Measurements from ENCODE around the gene ZNF879.

ZNF879 gene

DNA sequence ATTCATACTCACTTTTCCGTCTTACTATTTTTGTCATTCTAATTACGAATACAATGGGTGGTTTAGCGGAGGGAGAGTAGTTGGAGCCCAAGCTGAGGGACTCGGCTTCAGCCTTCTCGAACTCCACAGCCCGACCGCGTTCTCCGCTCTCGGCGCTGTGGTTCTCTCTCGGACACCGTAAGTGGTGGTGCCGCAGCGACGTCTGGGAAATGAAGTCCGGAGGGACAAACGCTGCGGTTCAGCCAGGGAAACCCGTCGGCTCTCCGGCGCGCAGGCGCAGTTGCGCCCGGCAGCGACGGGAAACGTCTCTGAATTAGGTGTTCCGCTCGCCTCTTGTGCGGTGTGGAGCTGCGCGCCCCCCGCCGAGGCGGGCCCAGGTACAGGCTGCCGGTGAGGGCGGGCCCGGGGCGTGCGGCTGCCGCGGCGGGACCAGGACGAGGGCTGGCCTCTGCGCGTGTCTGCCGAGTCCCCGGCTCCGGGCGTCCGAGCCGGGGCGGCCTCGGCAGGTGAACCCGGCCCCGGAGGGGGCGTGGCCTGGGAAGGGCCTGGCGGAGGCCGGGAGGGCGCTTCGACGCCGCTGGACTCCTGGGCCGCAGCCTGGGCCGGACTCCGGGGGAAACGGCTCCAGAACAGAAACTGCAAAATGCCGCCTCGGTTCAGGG lies at the start of gene ZNF879:
TSS of gene ZNF879 (plus strand) at position 277 of the 662 bp plus-strand sequence. CDS start 1,201 bp downstream, outside the sequence.
- peak; percentile 63 for DNase-seq

DNA sequence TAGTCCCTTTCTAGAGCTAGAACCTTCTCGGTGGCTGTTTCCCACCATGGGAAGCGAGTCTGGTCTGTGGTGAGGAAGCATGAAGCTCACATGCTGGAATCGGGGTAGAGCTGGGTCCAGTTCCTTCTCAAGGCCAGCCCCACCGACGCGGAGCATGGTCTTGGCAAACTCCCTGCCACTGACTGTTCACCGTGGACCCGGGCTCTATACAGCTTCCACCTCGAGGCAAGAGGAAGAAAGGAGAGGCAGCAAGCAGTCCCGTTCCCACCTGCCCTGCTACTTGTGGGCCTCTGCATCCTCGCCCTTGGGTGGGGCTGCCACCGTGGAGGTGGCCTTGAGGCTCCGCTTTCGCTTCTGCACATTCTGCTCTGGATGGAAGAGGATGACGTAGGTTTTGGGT lies 42.2 kb upstream of the ZNF879 start:
- DNase-seq = no peak

DNA sequence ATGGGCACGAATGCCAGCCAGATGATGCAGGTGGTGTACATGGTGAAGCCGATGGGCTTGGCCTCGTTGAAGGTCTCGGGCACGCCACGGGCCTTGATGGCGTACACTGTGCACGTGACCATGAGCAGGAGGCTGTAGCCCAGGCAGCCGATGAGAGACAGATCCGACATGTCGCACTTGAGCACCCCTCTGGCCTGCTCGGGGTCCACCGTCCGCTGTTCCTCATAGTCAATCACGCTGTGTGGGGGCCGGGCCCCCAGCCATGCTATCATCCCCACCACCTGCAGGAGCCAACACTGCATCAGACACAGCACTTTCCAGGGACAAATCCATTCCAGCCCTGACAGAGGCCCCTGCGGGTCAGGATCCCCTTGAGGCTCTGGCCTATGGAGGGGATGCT lies 40.7 kb upstream of the ZNF879 start:
- DNase-seq = no peak

GRCh38 chr5:178983728-178984127 lies 39.9 kb upstream of the ZNF879 start:
- DNase-seq = no peak

DNA sequence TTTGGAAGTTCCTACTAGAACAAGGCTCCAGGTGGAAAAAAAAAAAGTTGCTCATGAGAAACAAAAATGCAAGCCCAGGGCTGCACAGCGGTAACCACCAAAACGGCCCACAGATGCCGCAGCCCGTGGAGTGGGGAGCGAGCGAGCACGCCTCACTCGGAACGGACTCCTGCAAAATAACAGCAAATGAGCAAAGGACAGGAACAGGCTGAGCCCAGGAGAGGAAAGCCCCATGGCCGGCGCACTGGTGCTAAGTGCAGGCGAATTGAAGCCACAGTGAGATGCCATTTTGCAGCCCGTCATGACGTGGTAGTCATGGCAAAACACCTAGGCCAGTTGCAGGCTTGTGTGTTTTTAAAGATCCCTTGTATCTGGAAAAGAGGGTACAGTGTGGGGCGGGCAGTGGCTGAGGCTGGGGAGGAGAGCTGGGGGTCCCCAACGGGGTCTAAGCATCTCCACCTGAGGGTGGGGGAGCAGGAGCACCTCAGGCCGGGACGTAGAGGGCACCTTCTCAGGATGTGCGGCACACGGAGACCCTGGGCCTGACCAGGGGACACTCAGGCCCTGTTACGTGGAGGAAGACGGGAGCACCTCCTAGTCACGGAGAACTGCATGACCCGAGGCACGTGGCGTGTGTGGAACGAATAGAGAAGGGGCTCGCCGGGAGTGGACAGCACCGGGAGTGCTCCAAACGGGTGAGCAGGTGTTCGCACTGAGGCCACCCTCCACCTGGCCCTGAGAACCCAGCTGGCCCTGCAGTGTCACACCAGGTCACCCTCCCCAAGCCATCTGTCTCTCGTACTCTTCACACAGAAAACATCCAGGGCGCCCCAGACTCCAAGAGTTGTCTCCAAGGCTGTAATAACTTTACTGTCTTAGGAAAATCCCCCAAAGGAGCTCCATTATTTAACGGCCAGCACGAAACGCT lies 39.2 kb upstream of the ZNF879 start:
- DNase-seq = no peak

- DNase-seq = no peak
Observed at GRCh38 chr5:178986326-178986960, 37.2 kb upstream of the ZNF879 start.

GRCh38 chr5:178988436-178989220 lies 35.0 kb upstream of the ZNF879 start:
- no peak for DNase-seq

DNA sequence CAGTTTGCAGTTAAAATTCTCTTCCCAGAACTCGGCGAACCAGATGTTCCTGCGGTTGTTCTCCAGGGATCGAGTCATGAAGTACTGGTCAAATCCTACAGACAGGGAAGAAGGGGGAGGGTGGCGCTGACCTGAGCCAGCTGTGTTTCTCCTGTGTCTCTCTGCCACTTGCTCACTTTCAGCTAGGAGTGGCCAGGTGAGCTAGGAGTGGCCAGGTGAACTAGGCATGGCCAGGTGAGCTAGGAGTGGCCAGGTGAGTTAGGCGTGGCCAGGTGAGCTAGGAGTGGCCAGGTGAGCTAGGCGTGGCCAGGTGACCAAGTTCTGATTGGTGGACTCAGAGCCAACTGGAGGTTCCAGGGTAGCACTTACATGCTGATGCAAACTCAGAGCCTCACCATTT lies 34.3 kb upstream of the ZNF879 start:
- DNase-seq = no peak

DNA sequence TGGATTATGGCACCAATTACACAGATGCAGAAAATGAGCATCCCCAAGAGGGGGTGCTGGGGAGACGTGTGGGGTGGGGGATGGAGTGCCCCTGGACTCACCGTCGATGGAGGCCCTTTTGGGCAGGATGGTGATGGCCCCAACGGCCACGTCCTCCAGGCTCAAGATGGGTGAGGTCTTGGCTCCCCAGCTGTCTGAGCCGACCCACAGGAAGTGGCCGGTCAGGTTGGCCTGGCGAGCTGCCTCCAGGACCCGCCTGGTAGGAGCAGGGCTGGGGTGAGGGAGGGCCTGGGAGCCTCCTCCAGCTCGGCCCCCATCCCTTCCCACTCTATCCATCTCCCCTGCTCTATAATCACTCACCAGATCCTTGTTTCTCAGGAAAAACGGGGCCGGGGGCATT lies 33.1 kb upstream of the ZNF879 start:
- DNase-seq = no peak

GRCh38 chr5:178991190-178992145 lies 32.1 kb upstream of the ZNF879 start:
- DNase-seq = no peak

DNA sequence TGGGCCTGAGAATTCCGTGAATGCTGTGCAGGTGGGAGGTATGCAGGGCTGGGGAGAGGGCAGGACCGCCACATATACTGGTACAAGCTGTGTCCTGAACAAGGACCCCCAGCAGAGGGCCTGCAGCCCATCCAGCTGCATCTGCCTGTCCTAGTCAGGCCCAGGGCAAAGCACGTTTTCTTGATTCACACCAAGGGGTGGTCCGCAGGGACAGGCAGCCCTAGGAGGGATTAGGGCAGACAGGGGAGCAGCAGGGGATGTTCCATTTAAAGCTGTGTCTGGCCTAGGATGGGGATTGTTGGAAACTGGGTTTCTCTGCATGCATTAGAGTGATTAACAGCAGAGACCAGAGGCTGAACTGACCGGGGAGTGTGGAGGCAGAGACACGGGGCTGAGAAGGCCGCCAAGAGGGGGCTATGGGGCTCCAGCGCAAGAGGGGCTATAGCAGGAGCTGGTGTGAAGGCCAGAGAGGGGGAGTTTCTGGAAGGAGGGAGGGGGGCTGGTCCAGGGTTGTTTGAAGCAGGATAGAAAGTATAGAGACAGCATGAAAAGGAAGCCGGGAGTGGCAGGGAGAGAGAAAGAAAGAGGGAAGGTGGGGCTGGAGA lies 31.2 kb upstream of the ZNF879 start:
- DNase-seq = no peak

DNA sequence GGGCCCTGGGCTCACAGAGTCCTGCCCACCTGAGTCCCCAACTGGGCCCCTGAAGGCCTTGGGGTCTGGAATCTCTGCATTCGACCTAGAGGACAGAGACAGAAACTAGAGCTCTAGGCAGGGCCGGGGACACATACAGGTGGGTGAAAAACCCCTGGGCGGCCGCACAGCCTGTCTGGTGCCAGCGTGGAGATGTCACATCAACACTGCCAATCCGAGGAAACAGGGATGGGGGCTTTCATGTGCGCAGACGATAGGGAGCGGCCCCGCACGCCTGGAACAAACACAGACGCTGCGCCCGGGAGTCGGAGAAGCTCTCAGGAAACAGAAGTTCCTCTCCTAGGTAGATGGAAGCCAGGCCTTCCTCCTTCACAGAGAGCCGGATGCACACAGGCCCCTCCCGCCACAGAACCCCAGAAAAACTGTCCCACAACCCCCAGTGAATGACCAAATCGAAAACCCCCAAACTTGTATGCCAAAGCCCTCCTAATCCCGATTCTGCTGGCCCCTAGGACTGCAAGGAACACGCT lies 30.3 kb upstream of the ZNF879 start:
- no peak for DNase-seq

- no peak for DNase-seq
Observed at GRCh38 chr5:178993955-178994579, 29.5 kb upstream of the ZNF879 start.

DNA sequence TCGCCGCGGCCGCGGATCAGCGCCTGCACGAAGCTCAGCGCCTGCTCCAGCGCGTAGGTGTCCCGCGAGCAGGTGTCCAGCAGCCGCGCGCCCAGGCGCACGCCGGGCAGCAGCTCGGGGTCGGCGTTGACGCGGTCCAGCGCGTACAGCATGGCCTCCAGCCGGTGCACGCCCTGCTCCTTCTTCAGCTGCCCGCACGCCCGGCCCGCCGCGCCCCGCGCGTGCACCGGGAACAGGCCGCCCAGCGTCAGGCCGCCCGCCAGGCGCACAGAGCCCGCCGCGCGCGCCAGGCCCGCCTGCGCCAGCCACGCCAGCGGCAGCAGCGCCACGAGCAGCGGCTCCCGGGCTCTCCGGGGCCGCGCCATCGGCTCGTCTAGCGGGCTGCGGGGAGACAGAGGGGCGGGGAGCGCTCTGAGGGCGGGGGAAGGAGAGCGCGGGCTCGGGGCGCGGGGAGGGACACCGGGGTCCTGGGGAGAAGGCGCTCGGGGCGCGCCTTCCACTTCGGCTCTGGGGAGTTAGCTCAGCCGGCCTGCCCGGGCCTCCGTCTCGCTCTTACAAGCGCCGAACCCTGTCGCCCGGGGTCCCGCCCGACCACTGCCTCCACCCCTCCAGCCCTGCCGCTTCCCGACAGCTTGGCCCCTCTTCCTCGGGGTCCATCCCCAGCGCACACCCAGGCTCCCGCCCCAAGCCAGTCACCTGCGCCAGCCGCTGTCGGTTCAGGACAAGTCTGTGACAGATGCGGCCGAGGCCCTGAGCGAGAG lies 28.8 kb upstream of the ZNF879 start, which contains the start of gene GRM6:
TSS of gene GRM6 (minus strand) at position 741 of the 761 bp plus-strand sequence. CDS start at position 365, 376 bp downstream.
- no peak for DNase-seq

DNA sequence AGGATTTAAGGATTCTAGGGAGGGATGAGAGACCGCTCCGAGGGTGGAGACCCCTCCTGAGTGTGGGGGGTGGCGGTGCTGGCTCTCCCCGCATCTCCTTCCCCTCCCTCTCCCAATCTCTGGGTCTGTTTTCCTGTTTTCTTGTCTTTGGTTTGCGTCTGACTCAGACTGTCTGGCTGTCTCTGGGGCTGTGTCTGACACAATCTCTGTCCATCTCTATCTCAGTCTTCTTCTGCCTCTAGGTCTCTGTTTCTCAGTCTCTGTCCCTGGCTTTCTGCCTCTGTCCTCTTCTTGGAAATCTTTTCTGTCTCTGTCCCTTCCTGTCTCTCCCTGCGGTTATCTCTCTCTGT lies 28.3 kb upstream of the ZNF879 start:
- DNase-seq = no peak

DNA sequence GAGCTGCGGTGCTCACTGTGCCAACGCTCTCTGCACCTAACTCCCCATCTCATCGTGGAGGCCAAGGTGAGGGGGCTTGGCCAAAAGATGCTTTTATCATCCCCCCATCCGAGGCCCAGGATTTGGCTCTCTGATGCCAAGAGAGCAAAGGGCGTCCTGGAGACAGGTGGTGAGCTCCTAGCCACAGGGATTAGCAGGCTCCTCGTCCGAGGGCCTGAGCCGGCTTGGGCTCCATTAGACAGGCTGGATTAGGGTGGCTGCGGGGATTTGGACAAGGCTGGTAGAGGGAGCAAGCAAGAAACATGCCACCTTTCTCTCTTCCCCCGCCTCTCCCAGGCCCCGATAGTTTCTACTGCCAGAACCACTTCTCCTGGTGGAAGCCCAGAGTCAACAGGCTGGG lies 27.4 kb upstream of the ZNF879 start:
- no peak for DNase-seq

DNA sequence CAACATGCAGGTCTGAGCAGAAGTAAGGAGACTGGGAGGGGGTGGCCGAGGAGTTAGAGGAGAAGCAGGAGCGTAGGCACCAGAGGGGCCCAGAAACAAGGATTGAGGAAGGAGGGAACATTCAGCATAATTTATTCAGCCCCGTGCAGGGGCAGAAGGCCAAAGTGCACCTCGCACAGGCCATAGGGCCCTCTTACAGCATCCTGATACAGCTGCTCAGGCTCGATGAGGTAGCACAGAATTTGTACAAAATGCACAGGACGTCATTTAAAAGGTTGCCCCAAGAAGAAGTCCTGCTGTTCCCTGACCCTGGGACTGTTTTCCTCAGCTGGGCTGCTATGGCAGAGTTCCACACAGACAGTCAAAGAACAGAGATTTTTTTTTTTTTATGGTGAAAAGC lies 26.4 kb upstream of the ZNF879 start:
- DNase-seq = no peak

GRCh38 chr5:178998441-178998840 lies 25.2 kb upstream of the ZNF879 start:
- DNase-seq = no peak

- DNase-seq = no peak
Observed at GRCh38 chr5:179006564-179006963, 17.0 kb upstream of the ZNF879 start.

DNA sequence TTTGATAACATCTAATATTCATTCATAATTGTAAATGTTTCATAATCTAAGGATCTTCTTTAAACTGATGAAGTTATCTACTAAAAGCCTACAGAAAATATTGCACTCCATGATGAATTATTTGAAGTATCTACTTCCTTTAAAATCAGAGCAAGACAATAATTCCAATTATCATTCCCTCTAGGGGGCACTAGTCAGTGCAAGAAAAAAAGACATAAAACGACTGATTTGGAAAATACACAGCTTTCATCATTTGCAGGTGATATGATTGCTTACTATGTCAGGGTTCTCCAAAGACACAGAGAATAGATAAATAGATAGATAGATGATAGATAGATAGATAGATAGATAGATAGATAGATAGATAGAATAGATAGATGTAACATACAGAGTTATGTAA lies 14.9 kb upstream of the ZNF879 start:
- DNase-seq = no peak
